Erythroblast (primary cell): Measurements from ENCODE around the gene FBXL17.

ENCODE experiments used
- GATA1 ChIP-seq: IDR thresholded peaks from 2 replicates; pipeline ENCODE4 v1.6.1; 2011; ENCODE audit warnings: low read depth, mild to moderate bottlenecking, control low read depth, low read length, moderate library complexity
- POLR2A ChIP-seq: IDR thresholded peaks from 2 replicates; pipeline ENCODE4 v1.6.1; 2011; ENCODE audit warnings: mild to moderate bottlenecking, low read length

GRCh38 chr5:108141676-108142075 is 240.2 kb downstream of the FBXL17 start:
- TF ChIP-seq POLR2A (no peak), GATA1 (no peak)
